Measurements from ENCODE around the gene PHTF1.
"Not testable (repeated sequence)": the region's sequence is repeated elsewhere in the genome, so short reads cannot be mapped to it uniquely, and the experiment has no call there.

PHTF1 gene

DNA sequence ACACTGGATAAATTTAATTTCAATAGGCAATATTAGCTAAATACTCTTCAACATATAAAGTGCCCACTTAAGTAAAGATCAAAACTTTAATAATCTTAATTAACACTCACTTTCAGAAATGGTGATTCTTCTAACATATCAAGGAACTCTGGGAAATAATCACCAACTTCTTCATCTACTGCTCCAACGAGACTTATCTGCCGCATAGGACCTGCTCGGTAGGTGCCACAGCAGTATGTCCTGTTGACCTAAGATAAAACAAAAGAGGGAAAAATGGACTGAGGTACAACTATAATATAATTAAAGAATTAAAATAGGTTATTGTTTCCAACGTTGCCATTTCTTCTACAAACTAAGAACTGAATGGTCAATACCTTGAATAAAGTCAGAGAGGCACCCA is 18.3 kb upstream of the PHTF1 start:
- no peak for DNase-seq (ENCODE audit: low read depth in 2 of 2)

DNA sequence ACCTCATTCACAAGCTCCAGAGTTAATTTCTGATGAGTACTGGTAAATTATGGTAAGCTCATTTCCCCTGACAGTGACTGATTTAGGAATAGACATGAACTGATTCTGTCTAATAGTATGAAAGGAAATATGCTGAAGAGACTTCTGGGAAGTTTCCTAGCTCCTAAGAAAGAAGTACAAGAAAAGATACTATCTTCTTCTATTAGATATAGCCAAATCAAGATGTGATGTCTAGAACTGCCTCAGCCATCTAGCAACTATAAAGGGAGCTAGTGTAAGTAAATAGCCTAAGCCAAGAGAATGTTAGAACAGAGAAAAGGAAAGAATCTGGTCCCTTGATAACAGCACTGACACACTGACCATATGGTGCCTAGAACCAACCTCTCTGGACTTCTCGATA is 10.7 kb upstream of the PHTF1 start:
- DNase-seq (ENCODE audit: low read depth in 2 of 2): no peak

DNA sequence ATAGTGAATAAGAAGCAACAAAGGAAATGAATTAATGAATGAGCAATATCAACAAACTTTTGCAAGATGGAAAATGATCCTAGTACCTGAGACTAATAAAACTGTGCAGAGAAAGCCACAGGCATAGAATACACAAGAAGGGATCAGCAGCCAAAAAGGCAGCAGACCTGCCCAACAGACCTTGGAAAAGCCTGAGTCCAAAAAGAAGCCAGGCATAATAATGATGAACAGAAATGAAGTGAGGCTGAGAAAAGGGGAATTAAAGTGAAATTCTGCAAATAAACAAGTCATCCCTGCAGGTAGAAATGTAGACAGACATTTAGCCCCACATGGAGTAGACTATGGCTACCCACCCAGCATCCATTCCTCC is 10.3 kb upstream of the PHTF1 start:
- no peak for DNase-seq (ENCODE audit: low read depth in 2 of 2)

DNA sequence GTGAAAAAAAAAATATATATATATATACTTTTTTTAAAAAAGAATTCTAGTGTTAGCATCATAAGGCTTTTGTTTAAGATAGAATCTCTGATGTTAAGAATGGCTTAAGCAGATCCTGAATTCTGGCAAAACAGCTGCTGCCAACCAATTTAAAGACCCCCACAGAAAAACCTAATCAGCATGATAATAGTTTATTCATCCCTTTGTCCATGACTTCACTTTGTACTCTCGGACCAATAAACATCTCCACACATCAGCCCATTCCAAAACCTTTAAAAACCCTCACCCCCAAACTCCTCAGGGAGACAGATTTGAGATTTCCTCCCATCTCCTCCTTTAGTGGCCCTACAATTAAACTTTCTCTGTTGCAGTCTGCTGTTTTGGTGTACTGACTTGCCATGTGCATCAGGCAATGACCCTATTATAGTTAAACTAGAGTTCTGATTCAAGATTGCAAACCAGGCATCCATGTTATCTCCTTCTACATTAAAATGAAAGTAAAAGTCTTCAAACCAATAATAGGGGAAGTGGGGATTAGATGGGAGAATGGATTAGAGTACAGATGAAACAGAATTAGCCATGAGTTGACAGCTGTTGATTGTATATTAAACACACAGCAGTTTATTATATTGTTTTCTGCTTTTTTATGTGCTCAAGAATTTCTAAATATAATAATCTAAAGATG is 9.8 kb upstream of the PHTF1 start:
- no peak for DNase-seq (ENCODE audit: low read depth in 2 of 2)

DNA sequence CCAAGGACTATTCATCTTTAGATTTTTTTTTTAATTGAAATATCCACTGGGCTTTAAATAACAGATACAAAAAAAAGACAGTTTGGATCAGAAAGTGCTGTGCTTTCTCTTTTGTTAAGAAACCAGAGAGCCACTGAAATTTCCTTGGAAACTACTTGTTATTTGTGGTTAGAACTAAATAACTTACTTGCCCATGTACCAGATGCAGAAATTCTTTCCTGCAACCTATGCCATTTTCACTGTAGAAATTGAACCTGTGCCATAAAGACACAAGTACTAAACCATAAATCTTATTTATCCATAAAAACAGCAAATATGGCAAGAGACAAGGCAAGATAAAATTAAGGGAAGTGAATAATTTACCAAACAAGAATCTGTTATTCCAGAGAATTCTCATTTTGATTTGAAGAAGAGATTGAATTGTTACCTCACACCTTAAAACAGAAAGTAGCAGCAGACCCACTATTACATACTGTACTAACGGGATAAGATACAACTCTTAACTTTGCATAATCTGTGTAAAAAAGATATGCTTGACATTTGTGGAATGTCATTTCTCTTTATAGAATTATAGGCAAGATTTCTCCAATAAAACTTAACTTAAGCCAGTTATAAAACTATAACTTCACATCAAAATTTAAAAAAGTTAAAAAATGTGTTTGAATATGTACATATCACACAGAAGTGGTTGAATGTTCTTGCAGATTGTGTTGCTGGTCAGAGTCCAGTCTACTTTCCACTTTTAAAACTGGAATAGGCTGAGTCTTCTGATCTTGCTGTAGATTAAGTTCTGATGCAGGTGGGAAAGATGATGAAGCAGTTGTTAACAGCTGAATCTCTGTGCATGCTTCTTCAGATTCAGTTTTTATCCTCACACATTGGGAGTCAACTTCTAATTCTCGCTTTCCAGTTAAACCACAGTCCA is 6.3 kb upstream of the PHTF1 start:
- no peak for DNase-seq (ENCODE audit: low read depth in 2 of 2)

DNA sequence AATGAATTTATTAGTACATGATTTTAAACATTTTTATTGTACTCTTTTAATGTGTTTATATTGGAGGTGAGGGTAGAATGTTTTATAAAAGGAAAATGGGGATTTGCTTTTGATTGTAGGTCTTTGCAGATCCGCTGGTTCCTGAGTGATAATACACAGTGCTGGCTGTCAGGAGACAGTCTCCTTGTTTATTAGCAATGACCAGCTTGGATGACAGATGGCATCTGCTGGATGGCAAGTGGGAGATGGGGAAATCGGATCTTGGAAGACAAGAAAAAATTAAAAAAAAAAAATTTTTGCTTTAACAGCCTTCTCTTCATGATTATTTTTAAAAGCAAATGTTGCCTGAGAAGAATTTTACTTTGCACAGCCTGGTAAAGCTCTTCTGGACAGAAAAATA is 4.4 kb upstream of the PHTF1 start:
- no peak for DNase-seq (ENCODE audit: low read depth in 2 of 2)

DNA sequence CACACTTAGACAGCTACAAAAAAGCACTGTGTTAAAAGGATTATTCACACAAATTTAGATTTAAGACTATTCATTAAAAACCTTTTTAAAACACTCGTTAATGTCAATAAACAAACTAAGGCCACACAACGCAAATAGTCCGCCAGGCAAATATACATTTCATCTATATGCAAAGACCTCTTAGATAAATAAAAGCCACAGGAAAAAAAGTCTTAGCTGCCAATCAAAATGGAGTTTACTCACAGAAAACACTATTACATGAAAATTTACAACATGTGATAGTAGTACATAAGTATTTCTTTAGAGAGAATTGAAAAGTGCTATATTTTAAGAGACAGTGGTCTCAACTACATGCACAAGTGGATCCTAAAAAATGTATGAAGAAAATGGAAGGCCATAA is 2.7 kb upstream of the PHTF1 start:
- no peak for DNase-seq (ENCODE audit: low read depth in 2 of 2)

DNA sequence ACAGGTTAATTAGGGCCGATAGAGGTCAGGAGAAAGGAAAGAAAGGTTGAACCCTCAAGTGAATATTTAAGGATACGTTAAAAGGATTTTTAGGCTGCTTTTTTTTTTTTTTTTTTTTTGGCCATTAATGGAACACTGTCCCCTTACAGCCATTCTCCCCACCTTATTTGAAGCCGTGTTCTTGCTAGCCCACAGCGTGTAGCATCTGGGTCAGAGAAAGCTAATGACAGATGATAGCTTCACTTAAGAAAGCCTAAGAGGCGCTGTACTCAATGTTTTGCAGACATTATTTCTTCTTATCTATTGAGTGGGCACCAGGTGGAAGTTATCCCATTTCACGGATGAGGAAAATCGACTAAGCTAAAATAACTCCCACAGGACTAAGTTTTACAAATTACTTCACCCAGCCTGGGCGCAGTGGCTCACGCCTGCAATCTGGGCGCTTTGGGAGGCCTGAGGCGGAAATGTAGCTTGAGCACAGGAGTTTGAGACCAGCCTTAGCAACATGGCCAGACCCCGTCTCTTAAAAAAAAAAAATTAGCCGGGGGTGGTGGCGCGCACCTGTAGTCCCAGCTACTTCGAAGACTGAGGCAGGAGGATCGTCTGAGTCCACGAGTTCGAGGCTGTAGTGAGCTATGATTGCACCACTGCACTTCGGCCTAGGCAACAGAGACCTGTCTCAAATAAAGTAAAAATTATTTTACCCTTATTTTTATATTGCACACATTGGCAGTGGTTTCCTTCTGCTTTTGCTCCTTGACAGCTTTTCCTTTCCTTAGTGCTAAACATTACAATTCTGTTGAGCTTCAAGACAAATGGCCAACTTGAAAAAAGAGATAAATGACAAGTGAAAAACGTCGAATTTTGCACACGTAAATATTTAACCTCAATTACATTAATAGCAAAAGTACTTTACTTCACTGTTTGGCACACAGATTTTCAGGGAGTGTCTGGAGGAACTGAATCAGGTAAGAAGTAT is 1.1 kb upstream of the PHTF1 start:
- DNase-seq (ENCODE audit: low read depth in 2 of 2): no peak

DNA sequence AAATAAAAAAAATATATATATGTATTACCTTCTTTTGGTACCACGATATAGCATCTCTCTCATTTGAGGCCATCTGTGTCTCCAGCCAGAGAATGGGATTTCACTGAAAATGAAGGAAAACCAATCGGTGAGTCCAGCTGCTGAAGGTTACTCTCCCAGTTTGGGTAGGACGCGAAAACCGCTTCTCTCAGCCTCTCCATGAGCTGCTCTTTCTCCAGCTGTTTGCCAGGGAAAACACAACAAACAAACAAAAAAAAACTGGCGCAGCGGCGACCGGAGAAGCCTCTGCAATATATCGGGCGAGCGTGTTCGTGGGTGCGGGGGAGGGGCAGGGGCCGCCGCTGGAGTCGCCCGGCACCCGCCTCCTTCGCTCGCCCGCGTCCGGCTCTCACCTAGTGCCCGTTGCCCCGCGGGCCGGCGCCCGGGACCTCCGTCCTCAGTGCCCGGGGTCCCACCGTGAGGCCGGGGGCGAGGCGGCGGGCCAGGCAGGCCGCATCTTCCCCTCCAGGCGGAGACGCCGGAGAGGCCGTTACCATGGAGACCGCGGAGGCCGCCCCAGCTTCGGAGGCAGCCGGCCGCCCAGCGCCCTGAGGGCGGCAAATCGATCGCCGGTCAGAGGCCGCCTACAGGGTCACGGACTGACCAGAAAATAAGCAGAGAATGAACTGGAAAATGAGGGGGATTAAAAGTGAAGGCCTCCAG is 504 bp downstream of the PHTF1 start:
- DNase-seq (ENCODE audit: low read depth in 2 of 2): peak; percentile 20

DNA sequence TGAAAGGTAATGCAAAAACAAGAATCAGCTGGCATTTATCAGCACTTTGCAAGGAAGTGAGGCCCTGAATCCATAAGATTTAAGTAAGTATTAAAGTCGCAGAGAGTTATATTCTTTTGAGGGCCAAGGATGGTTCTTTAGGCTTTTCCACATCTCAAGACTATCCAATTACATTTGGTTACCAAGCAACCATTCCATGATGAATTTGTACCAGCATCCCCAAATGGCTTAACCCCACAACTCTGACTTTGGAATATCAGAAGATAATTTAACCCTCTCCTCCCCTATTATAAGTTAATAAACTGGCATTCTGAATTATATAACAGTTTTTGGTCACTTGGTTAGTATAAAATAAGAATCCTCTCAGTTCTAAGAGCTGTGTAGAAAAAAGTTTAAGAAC is 2.8 kb downstream of the PHTF1 start:
- no peak for DNase-seq (ENCODE audit: low read depth in 2 of 2)

DNA sequence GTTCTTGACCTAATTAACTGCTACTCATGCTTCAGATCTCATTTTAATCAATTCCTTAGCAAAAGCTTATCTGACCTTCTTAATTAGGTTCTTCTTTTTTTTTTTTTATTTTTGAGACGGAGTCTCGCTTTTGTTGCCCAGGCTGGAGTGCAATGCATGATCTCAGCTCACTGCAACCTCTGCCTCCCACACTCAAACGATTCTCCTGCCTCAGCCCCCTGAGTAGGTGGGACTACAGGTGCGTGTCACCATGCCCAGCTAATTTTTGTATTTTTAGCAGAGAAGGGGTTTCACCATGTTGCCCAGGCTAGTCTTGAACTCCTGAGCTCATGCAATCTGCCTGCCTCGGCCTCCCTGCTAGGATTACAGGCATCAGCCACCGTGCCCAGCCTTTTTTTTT is 6.0 kb downstream of the PHTF1 start:
- not testable (repeated sequence) for DNase-seq (ENCODE audit: low read depth in 2 of 2)

DNA sequence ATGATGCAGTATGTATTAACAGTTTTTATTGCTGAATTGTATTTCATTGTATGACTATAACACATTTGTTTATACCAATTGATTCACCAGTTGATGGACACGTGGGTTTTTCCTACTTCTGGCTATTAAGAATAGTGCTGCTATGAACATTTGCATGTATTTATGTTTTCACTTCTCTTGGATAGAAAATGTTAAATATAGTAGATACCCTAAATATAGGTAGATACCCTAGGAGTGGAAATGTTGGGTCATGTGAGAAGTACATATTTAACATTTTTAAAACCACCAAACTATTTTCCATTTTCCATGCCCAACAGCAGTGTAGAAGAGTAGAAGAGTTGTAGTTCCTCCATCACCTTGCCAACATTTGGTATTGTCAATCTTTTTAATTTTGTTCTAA is 7.8 kb downstream of the PHTF1 start:
- DNase-seq (ENCODE audit: low read depth in 2 of 2): no peak

DNA sequence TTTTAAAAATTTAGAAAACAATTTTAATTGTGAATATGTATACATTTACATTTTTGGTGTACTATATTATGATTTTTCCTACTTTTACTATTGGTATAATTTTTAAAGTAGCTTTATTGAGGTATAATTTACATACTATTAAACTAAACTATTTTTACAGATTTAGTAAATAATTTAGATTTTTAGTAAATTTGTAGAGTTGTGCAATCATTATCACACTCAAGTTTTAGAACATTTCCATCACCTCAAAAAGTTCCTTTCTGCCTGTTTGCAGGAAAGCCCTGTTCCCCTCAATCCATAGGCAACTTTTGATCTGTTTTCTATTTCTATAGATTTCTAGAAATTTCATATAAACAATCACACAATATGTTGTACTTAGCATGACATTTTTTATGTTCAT is 8.2 kb downstream of the PHTF1 start:
- no peak for DNase-seq (ENCODE audit: low read depth in 2 of 2)

DNA sequence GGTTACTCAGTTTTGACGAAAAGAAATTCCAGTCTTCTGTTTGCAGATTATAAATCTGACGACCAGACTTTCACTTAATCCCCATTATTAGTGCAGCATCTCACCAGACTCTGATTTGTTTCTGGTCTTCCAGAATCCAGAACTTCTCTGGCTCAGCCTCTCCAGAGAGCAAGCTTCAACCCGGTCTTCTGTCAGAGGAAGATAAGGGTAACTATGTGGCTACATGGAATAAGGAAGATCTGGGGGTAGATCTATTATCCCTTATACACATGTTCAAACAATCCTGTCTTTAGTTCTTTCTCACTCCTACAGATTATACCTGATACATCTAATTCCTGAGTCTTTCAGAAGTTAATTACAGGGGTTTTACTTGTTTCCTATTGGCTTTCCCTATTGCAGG is 9.9 kb downstream of the PHTF1 start:
- no peak for DNase-seq (ENCODE audit: low read depth in 2 of 2)

DNA sequence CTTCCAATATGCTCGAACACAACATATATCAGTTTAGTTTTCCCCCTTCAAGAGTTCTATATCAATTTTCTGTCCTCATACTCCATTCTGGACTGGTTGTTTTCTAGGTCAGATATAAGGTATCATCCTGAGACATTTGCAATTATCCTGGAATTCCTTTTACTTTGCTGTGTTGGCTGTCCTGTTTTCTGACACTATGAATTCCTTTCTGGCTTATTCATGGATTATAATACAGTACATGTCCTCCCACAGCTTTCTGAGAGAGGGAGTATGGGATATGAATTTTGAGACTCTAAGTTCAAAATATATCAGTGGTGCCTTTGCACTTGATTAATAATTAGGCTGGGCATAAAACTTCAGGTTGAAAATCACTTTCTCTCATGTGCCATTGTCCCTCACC is 11.9 kb downstream of the PHTF1 start:
- no peak for DNase-seq (ENCODE audit: low read depth in 2 of 2)

DNA sequence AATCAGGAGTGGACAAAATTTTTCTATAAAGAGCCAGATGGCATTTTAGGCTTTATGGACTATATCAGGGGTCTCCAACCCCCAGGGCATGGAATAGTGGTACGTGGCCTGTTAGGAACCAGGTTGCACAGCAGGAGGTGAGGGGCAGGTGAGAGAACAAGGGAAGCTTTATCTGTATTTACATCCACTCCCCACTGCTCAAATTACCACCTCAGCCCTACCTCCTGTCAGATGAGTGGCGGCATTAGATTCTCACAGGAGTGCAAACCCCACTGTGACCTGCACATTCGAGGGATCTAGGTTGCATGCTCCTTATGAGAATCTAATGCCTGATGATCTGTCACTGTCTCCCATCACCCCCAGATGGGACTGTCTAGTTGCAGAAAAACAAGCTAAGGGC is 13.9 kb downstream of the PHTF1 start:
- no peak for DNase-seq (ENCODE audit: low read depth in 2 of 2)

DNA sequence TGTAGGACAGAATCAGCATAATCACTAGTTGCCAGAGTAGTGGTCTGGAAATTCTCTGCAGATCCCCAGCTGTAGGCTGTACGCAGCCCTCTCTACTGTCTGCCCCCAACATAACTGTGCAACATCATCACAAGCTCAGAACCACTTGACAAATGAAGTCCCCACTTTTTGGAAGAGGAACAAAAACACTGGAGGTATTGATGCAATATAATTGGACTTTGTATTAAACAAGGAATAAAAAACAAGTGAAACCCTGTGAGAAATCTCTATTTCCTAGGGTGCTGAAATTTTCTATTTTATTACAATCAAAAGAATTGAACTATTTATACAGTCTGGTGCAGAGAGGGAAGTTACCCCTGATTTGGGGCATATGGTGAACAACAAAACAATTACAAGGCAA is 15.2 kb downstream of the PHTF1 start:
- no peak for DNase-seq (ENCODE audit: low read depth in 2 of 2)

DNA sequence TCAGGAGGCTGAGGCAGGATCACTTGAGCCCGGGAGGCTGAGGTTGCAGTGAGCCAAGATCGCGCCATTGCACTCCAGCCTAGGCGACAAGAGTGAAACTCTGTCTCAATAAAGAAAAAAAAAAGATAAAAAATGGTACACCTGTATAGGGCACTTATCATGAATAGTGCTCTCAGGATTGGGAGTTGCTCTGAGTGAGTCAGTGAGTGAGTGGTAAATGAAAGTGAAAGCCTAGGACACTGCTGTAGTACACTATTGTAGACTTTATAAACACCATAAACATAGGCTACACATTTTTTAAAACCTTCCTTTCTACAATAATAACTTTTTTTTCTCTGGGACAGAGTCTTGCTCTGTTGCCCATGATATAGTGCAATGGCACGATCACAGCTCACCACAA is 16.8 kb downstream of the PHTF1 start:
- no peak for DNase-seq (ENCODE audit: low read depth in 2 of 2)

DNA sequence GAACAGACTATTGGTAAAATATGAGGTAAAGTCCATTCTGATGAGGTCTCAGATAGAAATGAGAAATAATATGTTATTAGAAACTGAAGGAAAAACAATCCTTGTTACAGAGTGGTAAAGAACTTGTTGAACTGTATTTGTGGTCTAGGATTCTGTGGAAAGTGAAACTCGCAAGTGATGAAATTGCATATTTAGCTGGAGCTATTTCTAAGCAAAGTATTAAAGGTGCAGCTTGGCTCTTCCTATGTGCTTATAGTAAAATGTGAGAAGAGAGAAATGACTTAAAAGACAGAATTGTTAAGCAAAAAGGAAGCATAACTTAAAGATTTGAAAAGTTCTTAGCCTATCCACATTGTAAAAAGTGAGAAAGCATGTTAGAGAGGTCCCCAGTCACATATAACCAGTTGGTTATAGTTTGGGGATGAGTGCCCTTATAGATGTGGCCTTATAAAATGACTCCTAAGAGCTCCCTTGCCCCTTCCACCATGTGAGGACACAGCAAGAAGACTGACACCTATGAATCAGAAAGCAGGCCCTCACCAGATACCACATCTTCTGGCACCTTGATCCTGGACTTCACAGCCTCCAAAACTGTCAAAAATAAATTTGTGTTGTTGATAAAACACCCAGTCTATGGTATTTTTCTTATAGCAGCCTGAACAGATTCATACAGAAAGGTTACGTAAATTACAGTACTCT is 24.8 kb downstream of the PHTF1 start:
- DNase-seq (ENCODE audit: low read depth in 2 of 2): no peak

DNA sequence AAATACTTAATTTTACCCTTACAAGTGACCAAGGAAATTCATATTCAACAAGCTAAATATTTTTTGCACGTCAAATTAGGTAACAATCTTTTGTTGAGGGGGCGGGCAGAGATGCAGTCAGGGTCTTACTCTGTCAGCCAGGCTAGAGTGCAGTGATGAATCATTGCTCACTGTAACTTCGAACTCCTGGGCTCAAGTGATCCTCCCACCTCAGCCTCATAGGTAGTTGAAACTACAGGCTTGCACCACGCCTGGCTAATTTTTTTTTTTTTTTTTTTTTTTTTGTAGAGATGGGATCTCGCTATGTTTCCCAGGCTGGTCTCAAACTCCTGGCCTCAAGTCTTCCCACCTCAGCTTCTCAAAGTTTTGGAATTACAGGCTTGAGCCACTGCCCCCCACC is 26.5 kb downstream of the PHTF1 start:
- DNase-seq (ENCODE audit: low read depth in 2 of 2): no peak

DNA sequence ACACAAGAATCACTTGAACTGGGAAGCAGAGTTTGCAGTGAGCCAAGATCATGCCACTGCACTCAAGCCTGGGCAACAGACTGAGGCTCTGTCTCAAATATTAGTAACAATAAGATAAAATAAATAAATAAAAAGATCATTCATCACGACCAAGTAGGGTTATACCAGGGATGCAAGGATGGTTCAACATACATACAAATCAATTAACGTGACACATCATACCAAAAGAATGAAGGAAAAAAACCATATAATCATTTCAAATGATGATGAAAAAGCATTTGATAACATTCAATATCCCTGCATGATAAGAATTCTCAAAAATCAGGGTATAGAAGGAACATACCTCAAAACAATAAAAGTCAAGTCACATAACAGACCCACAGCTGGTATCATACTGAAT is 38.3 kb downstream of the PHTF1 start:
- no peak for DNase-seq (ENCODE audit: low read depth in 2 of 2)
